SJSA1 (cell line): ENCODE measurements around the gene F13B. TPM values are rescaled to one million over a fixed set of nuclear protein-coding genes. Genes with fewer than 3 reads are reported as not detected.
"Not testable (repeated sequence)": the region's sequence is repeated elsewhere in the genome, so short reads cannot be mapped to it uniquely, and the experiment has no call there.

Experiments used
- DNase-seq, 2 experiments: peaks; one replicate each; pipeline ENCODE4 v3.0.0-alpha.2; 2015 to 2020; ENCODE audit warnings: low spot score in 2 of 2, low read depth in 1 of 2
- H3K27ac ChIP-seq: fragments of 250-450 bp; sonication (Bioruptor Pico); 2 replicates; pipeline ENCODE4 v1.5.1; 2020; ENCODE audit warnings: mild to moderate bottlenecking, moderate library complexity
- H3K27me3 ChIP-seq: fragments of 250-450 bp; sonication (Bioruptor Pico); replicated peaks from 2 replicates; pipeline ENCODE4 v1.5.1; 2020; ENCODE audit warnings: mild to moderate bottlenecking, moderate library complexity
- H3K36me3 ChIP-seq: fragments of 250-450 bp; sonication (Bioruptor Pico); 2 replicates; pipeline ENCODE4 v1.5.1; 2020; ENCODE audit warnings: mild to moderate bottlenecking
- H3K4me1 ChIP-seq: fragments of 250-450 bp; sonication (Bioruptor Pico); replicated peaks from 2 replicates; pipeline ENCODE4 v1.6.1; 2021; ENCODE audit warnings: mild to moderate bottlenecking
- H3K4me3 ChIP-seq: fragments of 250-450 bp; sonication (Bioruptor Pico); 2 replicates; pipeline ENCODE4 v1.5.1; 2020; ENCODE audit warnings: mild to moderate bottlenecking
- H3K9me3 ChIP-seq: fragments of 250-450 bp; sonication (Bioruptor Pico); replicated peaks from 2 replicates; pipeline ENCODE4 v1.5.1; 2020; ENCODE audit warnings: mild to moderate bottlenecking
- total RNA-seq: library from RNA; depleted of rRNA; stranded (reverse); fragments of >200 nt; shearing (Covaris generic); gene quantifications from 2 replicates; pipeline ENCODE4 v1.2.3, GENCODE V29; 2014

The F13B gene
- total RNA-seq, 1 experiment from 2014 or later, result not detected

DNA sequence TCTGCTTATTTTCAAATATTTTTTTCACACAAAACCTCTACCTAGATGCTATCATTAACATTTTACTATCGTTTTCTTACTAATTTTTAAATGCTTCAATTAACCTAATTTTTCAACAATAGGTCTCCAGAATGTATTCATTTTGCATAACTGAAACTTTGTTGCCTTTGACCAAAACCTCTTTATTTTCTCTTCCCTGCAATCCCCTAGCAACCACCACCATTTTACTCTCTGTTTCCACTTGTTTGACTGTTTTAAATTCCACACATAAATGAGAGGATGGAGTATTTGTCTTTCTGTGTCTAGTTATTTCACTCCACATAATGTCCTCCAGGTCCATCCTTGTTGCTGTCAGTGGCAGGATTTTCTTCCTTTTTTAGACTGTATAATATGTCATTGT, 9.5 kb upstream of the F13B start:
- Histone ChIP-seq H3K27me3 (no peaks in the 10 kb centered on the region), H3K36me3 (peaks cover 1% of the 10 kb centered on the region), H3K9me3 (0 out of 2 replicates have a peak, but pooled peaks cover 7% of the 10 kb centered on the region), H3K27ac (no peak overlapping the region), H3K4me3 (no peak overlapping the region), H3K4me1 (no peaks in the 10 kb centered on the region)
- no peak for DNase-seq

DNA sequence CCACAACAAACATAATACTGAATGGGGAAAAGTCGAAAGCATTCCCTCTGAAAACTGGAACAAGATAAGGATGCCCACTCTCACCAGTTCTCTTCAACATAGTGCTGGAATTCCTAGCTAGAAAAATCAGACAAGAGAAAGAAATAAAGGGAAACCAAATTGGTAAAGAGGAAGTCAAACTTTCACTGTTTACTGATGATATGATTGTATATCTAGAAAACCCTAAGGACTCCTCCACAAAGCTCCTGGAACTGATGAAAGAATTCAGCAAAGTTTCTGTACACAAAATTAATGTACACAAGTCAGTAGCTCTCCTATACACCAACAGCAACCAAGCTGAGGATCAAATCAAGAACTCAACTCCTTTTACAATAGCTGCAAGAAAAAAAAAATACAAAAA, 6.9 kb upstream of the F13B start:
- Histone ChIP-seq H3K9me3 (no peaks in the 10 kb centered on the region), H3K4me1 (no peaks in the 10 kb centered on the region), H3K36me3 (no peaks in the 10 kb centered on the region), H3K27me3 (no peaks in the 10 kb centered on the region), H3K4me3 (no peak overlapping the region), H3K27ac (no peak overlapping the region)
- DNase-seq, result no peak

DNA sequence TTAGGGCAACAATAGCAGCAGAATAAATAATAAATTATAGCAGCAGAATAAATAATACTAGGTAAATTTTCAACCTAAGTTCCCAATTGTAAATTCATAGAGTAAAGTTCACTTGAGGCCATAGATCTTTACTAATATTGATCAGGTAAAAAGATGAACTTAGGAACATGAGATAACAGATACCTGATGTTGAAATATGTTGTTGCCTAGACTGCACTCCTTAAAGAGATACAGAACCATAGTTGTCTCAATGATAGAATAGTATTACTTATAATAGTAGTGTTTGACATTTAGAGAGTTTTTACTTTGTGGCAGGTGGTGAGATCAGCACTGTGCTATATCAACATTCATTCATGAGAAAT, 378 bp upstream of the F13B start:
- Histone ChIP-seq H3K27me3 (no peaks in the 10 kb centered on the region), H3K4me1 (no peaks in the 10 kb centered on the region), H3K27ac (no peak overlapping the region), H3K9me3 (no peaks in the 10 kb centered on the region), H3K4me3 (no peak overlapping the region), H3K36me3 (no peaks in the 10 kb centered on the region)
- no peak for DNase-seq

DNA sequence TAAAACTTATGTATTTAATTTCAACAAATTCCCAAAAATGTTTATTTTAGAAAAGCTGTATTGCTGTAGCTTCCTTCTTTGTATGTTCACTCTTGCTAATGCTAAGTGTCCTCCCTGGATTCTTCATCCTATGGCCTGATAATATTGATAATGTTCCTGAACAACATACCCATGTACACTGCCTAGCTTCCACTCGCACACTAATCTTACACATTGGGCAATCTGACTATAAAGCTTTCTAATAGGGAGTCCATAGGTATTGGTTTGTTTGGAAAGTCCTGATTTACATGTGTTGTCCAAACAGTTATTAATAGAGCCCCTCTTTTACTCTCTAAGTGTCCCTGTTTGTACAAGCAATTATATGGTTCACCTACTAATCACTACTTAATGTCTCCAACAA, 783 bp downstream of the F13B start:
- Histone ChIP-seq H3K36me3 (no peaks in the 10 kb centered on the region), H3K4me3 (no peak overlapping the region), H3K27ac (no peak overlapping the region), H3K9me3 (no peaks in the 10 kb centered on the region), H3K27me3 (no peaks in the 10 kb centered on the region), H3K4me1 (no peaks in the 10 kb centered on the region)
- DNase-seq, result no peak

DNA sequence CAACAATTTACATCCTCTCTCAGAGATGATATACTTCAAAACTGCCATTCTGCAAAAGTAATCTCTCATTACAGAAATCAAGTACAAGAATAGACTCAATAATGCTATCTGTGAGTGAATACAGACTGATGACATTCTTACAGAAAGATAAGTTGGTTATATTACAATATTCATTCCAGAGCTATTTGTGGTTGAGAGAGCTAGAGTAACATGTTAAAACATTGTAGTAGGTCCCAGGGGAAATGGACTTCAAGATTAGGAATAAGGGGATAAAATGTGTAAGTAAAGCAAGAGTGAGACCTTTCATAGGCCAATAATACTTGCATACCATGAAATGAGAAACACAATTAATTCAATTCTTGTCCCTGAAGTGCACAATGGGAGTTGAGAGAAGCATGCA, 1.5 kb downstream of the F13B start:
- Histone ChIP-seq H3K27ac (no peak overlapping the region), H3K27me3 (no peaks in the 10 kb centered on the region), H3K36me3 (no peaks in the 10 kb centered on the region), H3K9me3 (no peaks in the 10 kb centered on the region), H3K4me1 (no peaks in the 10 kb centered on the region), H3K4me3 (no peak overlapping the region)
- no peak for DNase-seq

DNA sequence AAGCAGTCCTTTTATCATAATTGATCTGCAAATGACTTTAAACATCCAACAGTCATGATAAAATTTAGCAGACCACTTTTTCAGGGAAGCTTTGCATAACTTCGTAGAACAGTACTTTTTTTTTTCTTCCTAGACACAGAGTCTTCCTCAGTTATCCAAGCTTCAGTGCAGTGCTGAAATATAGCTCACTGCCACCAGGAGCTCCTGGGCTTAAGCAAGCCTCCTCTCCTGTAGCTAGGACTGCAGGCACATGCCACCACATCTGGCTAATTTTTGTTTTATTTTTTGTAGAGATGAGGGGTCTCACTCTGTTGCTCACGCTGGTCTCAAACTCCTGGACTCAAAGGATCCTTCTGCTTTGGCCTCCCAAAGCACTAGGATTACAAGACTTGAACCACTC, 3.8 kb downstream of the F13B start:
- H3K36me3 ChIP-seq, result no peaks in the 10 kb centered on the region
- H3K4me3 ChIP-seq, result no peak overlapping the region
- no peak for DNase-seq
- H3K27ac ChIP-seq, result no peak overlapping the region
- no peaks in the 10 kb centered on the region for H3K27me3 ChIP-seq
- no peaks in the 10 kb centered on the region for H3K9me3 ChIP-seq
- no peaks in the 10 kb centered on the region for H3K4me1 ChIP-seq

DNA sequence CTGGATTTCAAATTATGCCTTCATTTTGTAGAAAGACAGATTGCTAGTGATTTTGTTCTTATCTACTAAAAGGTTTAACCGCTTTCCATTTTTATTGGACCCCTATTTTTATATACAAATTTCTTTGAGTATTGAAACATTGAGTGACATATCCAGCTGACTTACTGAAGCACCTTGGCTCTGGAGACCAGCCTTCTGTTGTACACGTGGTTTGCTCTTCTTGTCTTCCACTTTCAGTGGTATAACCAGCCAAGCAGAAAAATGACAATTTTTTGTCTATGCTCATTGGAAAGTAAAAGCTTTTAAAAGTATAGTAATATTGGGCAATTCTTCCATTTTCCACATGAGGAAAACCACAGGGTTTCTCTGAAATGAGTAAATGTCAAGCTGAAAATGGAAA, 4.4 kb downstream of the F13B start:
- Histone ChIP-seq H3K27me3 (no peaks in the 10 kb centered on the region), H3K36me3 (no peaks in the 10 kb centered on the region), H3K9me3 (no peaks in the 10 kb centered on the region), H3K4me1 (no peaks in the 10 kb centered on the region), H3K27ac (no peak overlapping the region), H3K4me3 (no peak overlapping the region)
- DNase-seq, result no peak

DNA sequence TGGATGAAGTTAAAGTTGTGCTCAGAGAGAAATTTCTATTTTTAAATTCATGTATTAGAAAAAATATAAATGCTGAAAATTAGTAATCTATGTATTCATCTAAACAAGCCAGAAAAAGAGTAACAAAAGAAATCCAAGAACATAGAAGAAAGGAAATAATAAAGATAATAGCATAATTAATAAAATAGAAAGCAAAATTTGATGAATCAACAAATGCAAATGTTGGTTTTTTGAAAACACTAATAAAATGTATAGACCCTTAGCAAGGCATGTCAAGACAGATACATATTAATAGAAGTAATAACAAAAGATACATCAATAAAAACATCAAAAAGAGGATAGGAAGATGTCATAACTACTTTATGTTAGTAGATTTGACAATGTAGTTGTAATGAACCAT, 18.0 kb downstream of the F13B start:
- Histone ChIP-seq H3K36me3 (no peaks in the 10 kb centered on the region), H3K4me3 (no peak overlapping the region), H3K9me3 (no peaks in the 10 kb centered on the region), H3K27ac (no peak overlapping the region), H3K27me3 (no peaks in the 10 kb centered on the region), H3K4me1 (no peaks in the 10 kb centered on the region)
- DNase-seq, result no peak

DNA sequence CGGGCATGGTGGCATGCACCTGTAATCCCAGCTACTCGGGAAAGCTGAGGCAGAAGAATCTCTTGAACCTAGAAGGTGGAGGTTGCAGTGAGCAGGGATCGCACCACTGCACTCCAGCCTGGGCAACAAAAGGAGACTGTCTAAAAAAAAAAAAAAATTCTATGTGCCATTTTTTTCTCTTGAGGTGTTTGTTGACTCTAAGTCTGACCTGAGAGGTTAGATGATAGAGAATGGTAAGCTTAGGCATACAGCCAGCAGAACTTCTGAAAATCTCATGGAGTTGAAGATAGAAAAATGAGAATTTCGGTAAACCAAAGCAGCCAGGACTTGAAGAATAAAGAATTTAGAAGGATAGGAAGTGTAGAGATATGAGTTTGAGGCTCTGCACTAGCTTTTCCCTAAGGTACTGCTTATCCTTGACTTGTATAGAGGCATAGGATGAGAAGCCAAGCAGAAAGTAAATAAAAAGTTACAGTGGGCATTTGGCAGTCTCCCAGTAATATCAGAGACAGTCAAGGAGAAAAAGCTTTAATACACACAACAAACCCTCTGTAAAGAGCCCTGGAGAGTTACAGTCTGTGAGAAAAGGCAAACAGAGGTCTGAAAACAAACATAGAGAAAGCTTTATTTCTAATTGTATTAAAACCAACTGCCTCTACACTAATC, 24.3 kb downstream of the F13B start:
- Histone ChIP-seq H3K4me1 (no peaks in the 10 kb centered on the region), H3K9me3 (no peaks in the 10 kb centered on the region), H3K27ac (no peak overlapping the region), H3K4me3 (no peak overlapping the region), H3K36me3 (no peaks in the 10 kb centered on the region), H3K27me3 (no peaks in the 10 kb centered on the region)
- DNase-seq, result no peak

DNA sequence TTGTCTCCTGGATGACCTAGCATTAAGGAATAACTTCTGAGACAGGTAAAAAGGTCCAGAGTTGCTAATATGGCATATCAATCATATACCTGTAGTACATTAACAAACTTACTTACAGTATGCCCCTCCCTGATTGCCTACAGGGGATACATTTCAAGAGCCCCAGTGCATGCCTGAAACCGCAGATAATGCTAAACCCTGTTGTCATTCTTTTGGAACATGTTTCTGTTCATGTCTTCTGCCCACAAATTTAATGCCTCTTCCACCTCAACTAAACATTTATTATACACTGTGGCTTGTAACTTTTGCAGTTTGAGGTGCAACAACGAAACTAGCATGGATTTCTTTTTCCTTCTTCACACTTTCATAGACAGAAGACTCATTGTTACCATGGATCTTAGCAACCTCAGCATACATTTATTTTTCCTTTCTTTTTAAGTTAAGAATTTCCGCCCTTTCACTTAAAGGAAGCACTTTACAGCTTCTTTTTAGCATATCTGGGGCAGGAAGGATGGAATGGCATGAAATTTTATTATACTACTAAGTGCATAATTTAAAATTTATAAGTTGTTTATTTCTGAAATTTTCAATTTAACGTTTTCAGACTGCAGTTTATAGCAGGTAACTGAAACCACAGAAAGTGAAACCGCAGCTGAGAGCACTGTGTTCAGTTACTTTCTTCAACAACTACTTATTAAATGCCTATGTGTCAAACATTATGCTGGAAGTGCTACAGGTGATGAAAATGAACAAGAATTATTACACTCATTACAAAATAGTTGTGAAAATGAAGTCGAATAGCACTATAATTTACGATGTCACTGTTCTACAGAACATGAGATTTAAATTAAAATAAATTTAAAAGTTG, 25.3 kb downstream of the F13B start:
- Histone ChIP-seq H3K9me3 (no peaks in the 10 kb centered on the region), H3K4me3 (no peak overlapping the region)
- no peak for DNase-seq

DNA sequence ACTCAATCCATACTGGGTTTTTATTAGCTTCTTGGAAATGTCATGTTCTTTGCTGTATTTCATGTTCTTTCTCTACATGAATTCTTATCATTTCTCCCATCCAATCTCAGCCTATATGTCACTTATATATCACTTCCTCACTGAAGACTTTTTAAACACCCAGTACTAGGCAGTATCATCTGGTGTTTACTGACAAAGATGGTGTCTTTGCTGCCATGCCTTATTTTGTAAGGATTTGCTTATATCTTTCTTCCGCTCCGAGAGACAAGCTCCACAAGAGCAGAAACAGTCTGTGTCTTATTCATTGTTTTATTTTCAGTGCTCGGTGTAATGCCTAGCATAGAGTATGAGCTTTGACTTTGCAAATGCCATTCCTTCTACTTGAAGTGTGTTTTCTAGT, 30.2 kb downstream of the F13B start:
- Histone ChIP-seq H3K27me3 (no peaks in the 10 kb centered on the region), H3K27ac (no peak overlapping the region), H3K36me3 (no peaks in the 10 kb centered on the region), H3K4me3 (no peak overlapping the region), H3K9me3 (no peaks in the 10 kb centered on the region), H3K4me1 (peaks cover 3% of the 10 kb centered on the region; the same call in 1 of the 2 replicates)
- no peak for DNase-seq

More for the DNA sequence above, 25.3 kb downstream of the F13B start:
- Histone ChIP-seq H3K4me1 (no peaks in the 10 kb centered on the region), H3K36me3 (no peaks in the 10 kb centered on the region), H3K27ac (no peak overlapping the region), H3K27me3 (no peaks in the 10 kb centered on the region)

DNA sequence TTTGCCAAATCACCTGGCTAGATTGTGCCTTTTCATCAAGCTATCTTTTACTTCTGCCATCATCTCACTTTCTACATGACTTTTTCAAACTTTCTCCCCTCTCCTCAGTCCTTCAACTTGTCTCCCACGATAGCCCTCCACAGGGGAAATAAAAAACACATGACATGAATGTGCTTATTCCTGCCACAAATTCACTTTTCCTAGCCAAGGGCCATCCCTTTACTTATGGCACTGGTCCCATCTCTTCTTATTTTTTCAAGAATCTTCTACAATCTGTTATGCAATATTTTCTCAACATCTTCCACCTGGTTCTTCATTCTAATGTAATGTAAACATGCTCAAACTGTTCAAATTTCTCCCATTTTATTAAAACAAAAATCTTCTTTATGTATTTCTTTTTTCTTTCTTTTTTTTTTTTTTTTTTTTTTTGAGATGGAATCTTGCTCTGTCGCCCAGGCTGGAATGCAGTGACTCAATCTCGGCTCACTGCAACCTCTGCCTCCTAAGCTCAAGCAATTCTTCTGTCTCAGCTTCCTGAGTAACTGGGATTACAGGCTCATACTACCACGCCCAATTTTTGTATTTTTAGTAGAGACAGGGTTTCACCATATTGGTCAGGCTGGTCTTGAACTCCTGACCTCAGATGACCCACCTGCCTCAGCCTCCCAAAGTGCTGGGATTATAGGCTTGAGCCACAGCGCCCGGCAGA, 32.3 kb downstream of the F13B start:
- H3K9me3 ChIP-seq, H3K36me3 ChIP-seq, H3K27ac ChIP-seq, H3K4me1 ChIP-seq, H3K27me3 ChIP-seq, H3K4me3 ChIP-seq: not testable (repeated sequence)
- peak in 1 of 2 experiments; percentile 4 for DNase-seq

DNA sequence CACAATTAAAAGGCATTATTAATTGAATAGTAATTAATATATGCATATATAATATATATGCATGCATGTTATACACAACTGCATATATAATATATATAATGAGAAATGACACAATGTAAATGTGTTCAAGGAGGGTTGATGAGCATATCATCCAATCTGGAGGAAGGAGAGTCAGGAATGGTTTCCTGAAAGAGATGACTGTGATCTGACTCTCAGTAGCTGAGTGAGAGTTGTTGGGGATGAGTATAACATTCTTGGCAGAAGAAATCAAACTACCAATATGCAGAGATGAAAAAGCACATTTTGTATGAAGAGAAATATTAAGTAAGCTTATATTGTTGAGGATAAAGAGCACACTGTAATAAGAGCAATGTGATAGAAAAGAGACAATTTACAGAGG, 37.3 kb downstream of the F13B start:
- Histone ChIP-seq H3K4me3 (no peak overlapping the region), H3K36me3 (no peaks in the 10 kb centered on the region), H3K27me3 (no peaks in the 10 kb centered on the region; the same call in 1 of the 2 replicates), H3K9me3 (no peaks in the 10 kb centered on the region), H3K27ac (no peak overlapping the region), H3K4me1 (peaks cover 3% of the 10 kb centered on the region; the same call in 1 of the 2 replicates)
- DNase-seq, result no peak

DNA sequence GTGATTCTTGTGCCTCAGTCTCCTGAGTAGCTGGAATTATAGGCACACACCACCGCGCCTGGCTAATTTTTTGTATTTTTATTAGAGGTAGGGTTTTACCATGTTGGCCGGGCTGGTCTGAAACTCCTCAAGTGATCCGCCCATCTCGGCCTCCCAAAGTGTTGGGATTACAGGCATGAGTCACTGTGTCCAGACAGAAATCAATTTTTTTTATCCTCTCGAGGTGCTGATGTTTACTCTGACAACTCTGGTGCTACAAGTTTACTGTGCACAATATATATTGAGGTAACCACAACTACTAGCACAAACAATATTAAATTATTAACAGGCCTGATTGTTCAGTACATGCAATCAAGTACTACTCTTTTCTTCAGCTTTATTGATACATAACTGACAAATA, 39.7 kb downstream of the F13B start:
- H3K9me3 ChIP-seq, result no peaks in the 10 kb centered on the region
- H3K4me3 ChIP-seq, result no peak overlapping the region
- DNase-seq, result no peak
- no peak overlapping the region for H3K27ac ChIP-seq
- H3K36me3 ChIP-seq, result no peaks in the 10 kb centered on the region
- H3K27me3 ChIP-seq, result no peaks in the 10 kb centered on the region; the same call in 1 of the 2 replicates
- no peaks in the 10 kb centered on the region for H3K4me1 ChIP-seq
